ENCODE data around the gene SAMHD1. TPM values are rescaled to one million over a fixed set of nuclear protein-coding genes. Genes with fewer than 3 reads are reported as not detected.

The SAMHD1 gene
- total RNA-seq, 2 experiments from 2014 or later = 30.6 to 35.9 TPM

DNA sequence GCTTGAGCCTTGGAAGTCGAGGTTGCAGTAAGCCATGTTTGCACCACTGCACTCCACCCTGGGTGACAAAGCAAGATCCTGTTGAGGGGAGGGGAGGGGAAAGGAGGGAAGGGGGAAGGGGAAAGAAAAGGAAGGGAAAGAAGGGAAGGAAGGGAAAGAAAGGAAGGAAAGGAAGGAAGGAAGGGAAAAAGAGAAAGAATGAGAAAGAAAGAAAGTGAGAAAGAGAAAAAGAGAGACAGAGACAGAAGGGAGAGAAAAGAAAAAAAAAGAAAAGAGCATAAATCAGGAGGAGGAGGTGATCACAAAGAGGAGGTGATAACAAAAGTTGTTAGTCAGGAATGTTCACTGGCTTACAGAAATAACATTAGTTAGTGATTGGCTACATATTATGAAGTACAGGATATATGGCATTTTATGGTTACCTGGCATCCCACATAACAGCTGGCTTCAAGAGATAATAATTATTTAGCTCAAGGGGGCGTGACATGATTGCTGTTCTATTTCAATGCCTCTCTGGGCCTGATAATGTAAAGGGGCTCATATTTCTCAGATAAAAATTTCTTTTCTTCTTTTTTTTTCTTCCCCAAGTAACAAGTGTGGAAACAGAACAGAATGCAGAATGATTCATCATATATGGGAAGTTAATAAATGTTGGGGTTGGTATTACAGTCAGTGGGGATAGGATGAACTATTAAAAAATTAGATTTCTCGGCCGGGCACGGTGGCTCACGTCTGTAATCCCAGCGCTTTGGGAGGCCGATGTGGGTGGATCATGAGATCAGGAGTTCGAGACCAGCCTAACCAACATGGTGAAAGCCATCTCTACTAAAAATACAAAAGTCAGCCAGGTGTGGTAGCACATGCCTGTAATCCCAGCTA, 27.1 kb downstream of the SAMHD1 start:
- H3K9me3 Mint-ChIP-seq = no peaks in the 10 kb centered on the region
- peaks cover 36% of the 10 kb centered on the region for H3K36me3 Mint-ChIP-seq (ENCODE audit: low read depth)
- ChIA-PET POLR2A (interaction anchor here (0.7 to 2.0 kb wide), 3 partner anchors 9 to 37 kb away, joined by 3 to 5 read pairs (median 3); no protein-coding TSS in a partner anchor), CTCF (interaction anchor here (1.1 kb wide), 2 partner anchors 38 to 109 kb away, joined by 3 to 4 read pairs; no protein-coding TSS in a partner anchor)
- peak overlapping the region; percentile 68 for H3K27ac Mint-ChIP-seq
- no peak for ATAC-seq
- H3K27me3 Mint-ChIP-seq = no peaks in the 10 kb centered on the region
- TF ChIP-seq, protein P1, sequence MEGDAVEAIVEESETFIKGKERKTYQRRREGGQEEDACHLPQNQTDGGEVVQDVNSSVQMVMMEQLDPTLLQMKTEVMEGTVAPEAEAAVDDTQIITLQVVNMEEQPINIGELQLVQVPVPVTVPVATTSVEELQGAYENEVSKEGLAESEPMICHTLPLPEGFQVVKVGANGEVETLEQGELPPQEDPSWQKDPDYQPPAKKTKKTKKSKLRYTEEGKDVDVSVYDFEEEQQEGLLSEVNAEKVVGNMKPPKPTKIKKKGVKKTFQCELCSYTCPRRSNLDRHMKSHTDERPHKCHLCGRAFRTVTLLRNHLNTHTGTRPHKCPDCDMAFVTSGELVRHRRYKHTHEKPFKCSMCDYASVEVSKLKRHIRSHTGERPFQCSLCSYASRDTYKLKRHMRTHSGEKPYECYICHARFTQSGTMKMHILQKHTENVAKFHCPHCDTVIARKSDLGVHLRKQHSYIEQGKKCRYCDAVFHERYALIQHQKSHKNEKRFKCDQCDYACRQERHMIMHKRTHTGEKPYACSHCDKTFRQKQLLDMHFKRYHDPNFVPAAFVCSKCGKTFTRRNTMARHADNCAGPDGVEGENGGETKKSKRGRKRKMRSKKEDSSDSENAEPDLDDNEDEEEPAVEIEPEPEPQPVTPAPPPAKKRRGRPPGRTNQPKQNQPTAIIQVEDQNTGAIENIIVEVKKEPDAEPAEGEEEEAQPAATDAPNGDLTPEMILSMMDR (IDR thresholded peaks at IDR 0.05) = no peak
- intact Hi-C loops (cut with micrococcal nuclease) = no loop called here
- no peak overlapping the region for H3K4me3 Mint-ChIP-seq
- DNase-seq = no peak
- peaks cover 37% of the 10 kb centered on the region for H3K4me1 Mint-ChIP-seq (ENCODE audit: low read depth)

DNA sequence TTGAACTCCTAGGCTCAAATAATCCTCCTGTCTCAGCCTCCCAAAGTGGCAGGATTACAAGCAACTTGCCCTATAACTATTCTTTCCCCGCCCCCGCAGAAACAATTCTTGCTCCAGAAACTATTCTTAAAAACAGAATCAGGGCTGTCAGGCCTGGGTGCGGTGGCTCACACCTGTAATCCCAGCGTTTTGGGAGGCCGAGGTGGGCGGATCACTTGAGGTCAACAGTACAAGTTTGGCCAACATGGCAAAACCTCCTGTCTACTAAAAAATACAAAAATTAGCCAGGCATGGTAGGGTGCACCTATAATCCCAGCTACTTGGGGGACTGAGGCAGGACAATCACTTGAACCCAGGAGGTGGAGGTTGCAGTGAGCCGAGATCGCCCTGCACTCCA, 31.2 kb downstream of the SAMHD1 start:
- Mint-ChIP-seq H3K9me3 (no peaks in the 10 kb centered on the region), H3K27me3 (no peaks in the 10 kb centered on the region), H3K4me3 (no peak overlapping the region), H3K36me3 (ENCODE audit: low read depth) (peaks cover 15% of the 10 kb centered on the region), H3K27ac (no peak overlapping the region), H3K4me1 (ENCODE audit: low read depth) (peaks cover 20% of the 10 kb centered on the region)
- CTCF ChIA-PET = interaction anchor here (0.8 to 4.3 kb wide), 12 partner anchors 8 to 311 kb away, joined by 3 to 24 read pairs (median 4); partner anchors contain the start of gene DSN1
- POLR2A ChIA-PET = interaction anchor here (0.6 kb wide), 1 partner anchor 8 kb away, joined by 3 read pairs; no protein-coding TSS in a partner anchor
- intact Hi-C loops (cut with micrococcal nuclease) = no loop called here
- TF ChIP-seq, protein P1 (IDR thresholded peaks at IDR 0.05) = no peak
- ATAC-seq (no peak), DNase-seq (no peak)

DNA sequence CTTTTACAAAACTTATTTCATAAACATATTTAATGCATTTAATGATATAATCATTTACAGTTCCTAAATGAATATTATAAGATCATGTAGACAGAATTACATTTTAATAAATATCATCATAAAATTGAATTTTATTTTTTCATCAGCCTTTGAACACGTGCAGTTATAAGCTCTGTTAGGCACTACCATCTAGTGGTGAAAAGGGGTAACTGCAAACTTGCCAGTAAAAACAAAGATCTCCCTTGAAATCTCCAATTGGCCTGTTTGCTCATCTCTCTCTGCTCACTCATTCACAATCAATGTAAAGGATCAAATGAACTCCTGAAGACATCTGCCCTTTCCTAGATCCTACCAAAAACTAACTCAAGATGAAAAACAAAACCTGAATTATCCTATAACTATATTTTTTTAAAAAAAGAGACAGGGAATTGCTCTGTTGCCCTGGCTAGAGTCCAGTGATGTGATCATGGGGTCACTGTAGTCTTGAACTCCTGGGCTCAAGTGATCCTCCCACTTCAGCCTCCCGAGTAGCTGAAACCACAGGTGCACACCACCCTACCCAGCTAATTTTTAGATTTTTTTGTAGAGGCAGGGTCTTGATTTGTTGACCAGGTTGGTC, 31.7 kb downstream of the SAMHD1 start:
- CTCF ChIA-PET = interaction anchor here (0.8 to 4.3 kb wide), 13 partner anchors 9 to 311 kb away, joined by 3 to 24 read pairs (median 3); partner anchors contain the start of gene DSN1
- Mint-ChIP-seq H3K4me1 (ENCODE audit: low read depth) (peaks cover 16% of the 10 kb centered on the region), H3K4me3 (no peak overlapping the region), H3K36me3 (ENCODE audit: low read depth) (peaks cover 14% of the 10 kb centered on the region), H3K27ac (peak overlapping the region; percentile 73), H3K9me3 (no peaks in the 10 kb centered on the region), H3K27me3 (no peaks in the 10 kb centered on the region)
- DNase-seq (peak; percentile 26), ATAC-seq (peak; percentile 88)
- POLR2A ChIA-PET = interaction anchor here (0.6 kb wide), 1 partner anchor 9 kb away, joined by 3 read pairs; no protein-coding TSS in a partner anchor
- TF ChIP-seq, protein P1 (IDR thresholded peaks at IDR 0.05) = peak; percentile 97
- intact Hi-C loops (cut with micrococcal nuclease) = no loop called here

DNA sequence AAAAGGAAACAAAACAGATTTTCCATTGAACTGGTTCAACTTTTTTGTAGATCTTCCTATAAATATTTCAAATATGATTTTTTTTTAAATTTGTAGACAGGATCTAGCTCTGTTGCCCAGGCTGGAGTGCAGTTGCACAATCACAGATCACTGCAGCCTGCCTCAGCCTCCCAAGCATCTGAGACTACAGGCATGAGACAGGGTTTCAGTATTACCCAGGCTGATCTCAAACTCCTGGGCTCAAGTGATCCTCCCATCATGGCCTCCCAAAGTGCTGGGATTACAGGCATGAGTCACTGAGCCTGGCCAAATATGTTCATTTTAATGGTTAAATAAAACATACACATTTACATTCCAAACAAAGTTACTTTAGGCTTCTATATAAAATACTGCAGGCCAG, 33.6 kb downstream of the SAMHD1 start:
- Mint-ChIP-seq H3K4me1 (ENCODE audit: low read depth) (peaks cover 6% of the 10 kb centered on the region), H3K27me3 (no peaks in the 10 kb centered on the region), H3K36me3 (ENCODE audit: low read depth) (peaks cover 17% of the 10 kb centered on the region), H3K27ac (no peak overlapping the region), H3K9me3 (no peaks in the 10 kb centered on the region), H3K4me3 (no peak overlapping the region)
- ATAC-seq (no peak), DNase-seq (no peak)
- ChIA-PET POLR2A (interaction anchor here (1.4 kb wide), 1 partner anchor 10 kb away, joined by 4 read pairs; no protein-coding TSS in a partner anchor), CTCF (interaction anchor here (1.6 to 4.3 kb wide), 4 partner anchors 11 to 109 kb away, joined by 5 to 24 read pairs (median 8); no protein-coding TSS in a partner anchor)
- intact Hi-C loops (cut with micrococcal nuclease) = no loop called here
- TF ChIP-seq, protein P1 (IDR thresholded peaks at IDR 0.05) = no peak
